Adrenal gland (tissue), 12 donors: ENCODE results near the gene CA7. TPM values are rescaled to one million over a fixed set of nuclear protein-coding genes. Genes with fewer than 3 reads are reported as not detected.

Source experiments
- DNase-seq, 7 donors: peaks; one replicate each; pipeline ENCODE4 v3.0.0-alpha.2; 2019 to 2020
- H3K27ac ChIP-seq, 5 donors: fragments of 200-600 bp; sonication (generic) in 4 of 5; 1 replicate in 3 of 5; 2 replicates in 2 of 5; pipeline versions ENCODE4 v1.5.1 to v1.8.0; 2016 to 2020; ENCODE audit warnings: mild to moderate bottlenecking in 1 of 5
- H3K27me3 ChIP-seq: fragments of 200-600 bp; 2 replicates; pipeline ENCODE4 v1.8.0; 2021
- H3K36me3 ChIP-seq, 2 donors: fragments of 200-600 bp; replicated peaks in 1 of 2; 1 replicate in 1 of 2; 2 replicates in 1 of 2; pipeline versions ENCODE4 v1.5.1 to v1.8.0; 2018 to 2022
- H3K4me1 ChIP-seq, 2 donors: fragments of 200-600 bp; replicated peaks in 1 of 2; 1 replicate in 1 of 2; 2 replicates in 1 of 2; pipeline versions ENCODE4 v1.5.1 to v1.8.0; 2018 to 2021
- H3K4me3 ChIP-seq, 4 donors: fragments of 200-600 bp; sonication (generic) in 3 of 4; one replicate each; pipeline ENCODE4 v1.5.1; 2016 to 2018
- H3K9me3 ChIP-seq, 3 donors: fragments of 200-600 bp; sonication (generic) in 1 of 3; replicated peaks in 1 of 3; 1 replicate in 2 of 3; 2 replicates in 1 of 3; pipeline versions ENCODE4 v1.5.1 to v1.8.0; 2016 to 2021
- CTCF ChIP-seq, 6 experiments: fragments of 450-650 bp in 4 of 6; fragments of 200-600 bp in 2 of 6; sonication (generic) in 1 of 6; IDR thresholded peaks; 1 replicate in 5 of 6; 2 replicates in 1 of 6; pipeline versions ENCODE4 v1.5.1 to v1.8.0; 2016 to 2021; ENCODE audit warnings: antibody characterized with exemption in 6 of 6, mild to moderate bottlenecking in 2 of 6, moderate library complexity in 1 of 6
- POLR2A ChIP-seq, 2 donors: fragments of 450-650 bp; IDR thresholded peaks; one replicate each; pipeline ENCODE4 v1.6.1; 2017; ENCODE audit warnings: antibody characterized with exemption in 2 of 2, mild to moderate bottlenecking in 2 of 2, moderate library complexity in 1 of 2
- WGBS, 4 donors: extraction: QIAGEN DNeasy Blood & Tissue Kit in 2 of 4; methylation state at CpG; one replicate each; pipeline versions ENCODE4 v1.1.5 to v1.1.7; 2013 to 2017; 5-methylcytosine and 5-hydroxymethylcytosine counted together
- intact Hi-C, 2 donors: fragments of 100-400 bp; cut with DNase I; formaldehyde crosslinking; loops; one replicate each; pipeline versions ENCODE4 v1.14.1 to v1.15.0; 2022 to 2023
- polyA plus RNA-seq, 3 donors: library from polyadenylated mRNA; stranded (reverse); fragments of 200-250 nt in 2 of 3; fragments of 350-450 nt in 1 of 3; fragmentation: Illumina TruSeq in 1 of 3; extraction: RNeasy Lipid Tissue Mini Kit (QIAGEN cat#74804) in 1 of 3; gene quantifications; one replicate each; pipeline ENCODE4 v1.2.3, GENCODE V29; 2013 to 2014
- total RNA-seq, 9 donors: library from RNA; depleted of rRNA in 4 of 9; stranded (reverse); fragments of >200 nt in 4 of 9; fragments of 120-200 nt in 1 of 9; fragmentation: NEBNext Ultra II Directional in 1 of 9; extraction: Animal tissue kit (Norgen Biotek cat#: 25700) in 1 of 9; gene quantifications; one replicate each; pipeline versions ENCODE4 v1.1.0 to v1.2.4, GENCODE V29; 2013 to 2023
- donor health status: healthy with polysubstance abuse.
- donor health status: Bipolar disorder and iron deficiency.
- donor health status: DM: yes; HTN: yes; CAD: no.
- donor health status: DM: no; HTN: no; CAD: no.
- donor health status: DM: no; HTN: no; CAD: no.
- donor health status: DM: yes; HTN: yes; CAD: no.

Gene CA7
- total and polyA plus RNA-seq, 12 donors = not detected

- DNase-seq = no peak
- no peak for TF ChIP-seq CTCF (IDR thresholded peaks at IDR 0.05)
- no peak for TF ChIP-seq POLR2A (IDR thresholded peaks at IDR 0.05)
- 86 to 90% (median 88%) methylated on average over 5 of the region's 5 CpGs for WGBS, 4 donors
- peaks cover 0 to 45% of the 10 kb centered on the region in 2 donors for H3K36me3 ChIP-seq
- intact Hi-C loops = no loop called here
- H3K4me1 ChIP-seq = no peaks in the 10 kb centered on the region
- no peak overlapping the region for H3K27ac ChIP-seq
- no peaks in the 10 kb centered on the region for H3K9me3 ChIP-seq
- no peaks in the 10 kb centered on the region for H3K27me3 ChIP-seq
- H3K4me3 ChIP-seq = no peak overlapping the region
Observed at GRCh38 chr16:66802159-66802558, 42.1 kb upstream of the CA7 start.

GRCh38 chr16:66809765-66810164 is 34.4 kb upstream of the CA7 start:
- TF ChIP-seq POLR2A (IDR thresholded peaks at IDR 0.05) = no peak
- TF ChIP-seq CTCF (IDR thresholded peaks at IDR 0.05) = no peak

GRCh38 chr16:66810391-66810790 is 33.8 kb upstream of the CA7 start:
- 86 to 96% (median 91%) methylated on average over 4 of the region's 4 CpGs for WGBS, 4 donors
- no peaks in the 10 kb centered on the region for H3K4me1 ChIP-seq
- intact Hi-C loops = no loop called here
- no peak overlapping the region for H3K4me3 ChIP-seq
- DNase-seq = no peak
- H3K27me3 ChIP-seq = no peaks in the 10 kb centered on the region
- peaks cover 0 to 67% of the 10 kb centered on the region in 2 donors for H3K36me3 ChIP-seq
- TF ChIP-seq CTCF (IDR thresholded peaks at IDR 0.05) = no peak
- no peak for TF ChIP-seq POLR2A (IDR thresholded peaks at IDR 0.05)
- no peaks in the 10 kb centered on the region for H3K9me3 ChIP-seq
- H3K27ac ChIP-seq = no peak overlapping the region

More at GRCh38 chr16:66809765-66810164, 34.4 kb upstream of the CA7 start:
- no peaks in the 10 kb centered on the region for H3K9me3 ChIP-seq
- WGBS, 4 donors = 95 to 97% (median 96%) methylated on average over 4 of the region's 4 CpGs
- H3K4me3 ChIP-seq = no peak overlapping the region
- no peaks in the 10 kb centered on the region for H3K27me3 ChIP-seq
- H3K36me3 ChIP-seq = peaks cover 0 to 67% of the 10 kb centered on the region in 2 donors
- intact Hi-C loops = no loop called here
- no peaks in the 10 kb centered on the region for H3K4me1 ChIP-seq
- no peak overlapping the region for H3K27ac ChIP-seq
- no peak for DNase-seq

GRCh38 chr16:66811043-66811442 is 33.2 kb upstream of the CA7 start:
- no peaks in the 10 kb centered on the region for H3K4me1 ChIP-seq
- DNase-seq = no peak
- H3K27me3 ChIP-seq = no peaks in the 10 kb centered on the region
- no peak overlapping the region for H3K27ac ChIP-seq
- peaks cover 0 to 67% of the 10 kb centered on the region in 2 donors for H3K36me3 ChIP-seq
- WGBS, 4 donors = 92 to 99% (median 96%) methylated on average over 7 of the region's 7 CpGs
- no peaks in the 10 kb centered on the region for H3K9me3 ChIP-seq
- H3K4me3 ChIP-seq = no peak overlapping the region
- intact Hi-C loops = no loop called here
- no peak for TF ChIP-seq POLR2A (IDR thresholded peaks at IDR 0.05)
- TF ChIP-seq CTCF (IDR thresholded peaks at IDR 0.05) = no peak
